GM12878 (cell line): ENCODE measurements around the gene ITGA5. TPM values are rescaled to one million over a fixed set of nuclear protein-coding genes. Genes with fewer than 3 reads are reported as not detected.

ENCODE experiments used
- BHLHE40 ChIP-seq, 2 experiments: fragments of 450-650 bp in 1 of 2; IDR thresholded peaks; 2 replicates each; pipeline ENCODE4 v1.6.1; 2011 to 2017; ENCODE audit warnings: low read depth in 2 of 2, borderline replicate concordance in 1 of 2, improper control_type of control experiment in 1 of 2, low read length in 1 of 2, mild to moderate bottlenecking in 1 of 2
- IKZF1 ChIP-seq: fragments of 450-650 bp; conservative IDR thresholded peaks from 2 replicates; pipeline ENCODE4 v1.6.1; 2017; ENCODE audit warnings: antibody characterized with exemption, mild to moderate bottlenecking
- MEF2B ChIP-seq: fragments of 450-650 bp; IDR thresholded peaks from 2 replicates; pipeline ENCODE4 v1.6.1; 2018; ENCODE audit warnings: mild to moderate bottlenecking, moderate library complexity; ENCODE audit not compliant: partially characterized antibody, poor library complexity, severe bottlenecking
- RELB ChIP-seq: fragments of 450-650 bp; IDR thresholded peaks from 2 replicates; pipeline ENCODE4 v1.6.1; 2017; ENCODE audit warnings: low read depth, mild to moderate bottlenecking, moderate library complexity
- ZNF622 ChIP-seq: fragments of 450-650 bp; IDR thresholded peaks from 2 replicates; pipeline ENCODE4 v1.6.1; 2017; ENCODE audit warnings: mild to moderate bottlenecking, inconsistent platforms
- polyA plus RNA-seq, 11 experiments: library from polyadenylated mRNA; depleted of rRNA in 4 of 11; unstranded in 6 of 11; stranded (reverse) in 5 of 11; fragments of >200 nt; fragmentation: Nextera tagmentation in 4 of 11; fragmentation: Illumina TruSeq in 1 of 11; extraction: Ambion mirVana in 4 of 11; extraction: Trizol in 1 of 11; gene quantifications; 1 replicate in 1 of 11; 2 replicates in 10 of 11; pipeline versions ENCODE4 v1.2.1 to v1.2.3, GENCODE V29; 2011 to 2016; ENCODE audit warnings: inconsistent platforms in 2 of 11, missing spikeins in 2 of 11, low read depth in 1 of 11
- total RNA-seq, 4 experiments: library from RNA; depleted of rRNA in 3 of 4; stranded (reverse); fragments of >200 nt in 3 of 4; fragmentation: Illumina TruSeq in 1 of 4; extraction: Trizol in 1 of 4; gene quantifications; 2 replicates each; pipeline versions ENCODE4 v1.2.1 to v1.2.3, GENCODE V29; 2013 to 2021
- TF ChIP-seq, protein P1 (sequence below): fragments of 450-650 bp; IDR thresholded peaks from 2 replicates; pipeline ENCODE4 v1.6.1; 2017; ENCODE audit warnings: mild to moderate bottlenecking, low read depth, inconsistent platforms; ENCODE audit not compliant: poor library complexity, severe bottlenecking

Gene ITGA5
- total and polyA plus RNA-seq, 10 of the 15 experiments (the other 5 are each of a cell fraction or from before 2014, with no cell fraction given): 0.15 to 22.5 (median 0.61) TPM

DNA sequence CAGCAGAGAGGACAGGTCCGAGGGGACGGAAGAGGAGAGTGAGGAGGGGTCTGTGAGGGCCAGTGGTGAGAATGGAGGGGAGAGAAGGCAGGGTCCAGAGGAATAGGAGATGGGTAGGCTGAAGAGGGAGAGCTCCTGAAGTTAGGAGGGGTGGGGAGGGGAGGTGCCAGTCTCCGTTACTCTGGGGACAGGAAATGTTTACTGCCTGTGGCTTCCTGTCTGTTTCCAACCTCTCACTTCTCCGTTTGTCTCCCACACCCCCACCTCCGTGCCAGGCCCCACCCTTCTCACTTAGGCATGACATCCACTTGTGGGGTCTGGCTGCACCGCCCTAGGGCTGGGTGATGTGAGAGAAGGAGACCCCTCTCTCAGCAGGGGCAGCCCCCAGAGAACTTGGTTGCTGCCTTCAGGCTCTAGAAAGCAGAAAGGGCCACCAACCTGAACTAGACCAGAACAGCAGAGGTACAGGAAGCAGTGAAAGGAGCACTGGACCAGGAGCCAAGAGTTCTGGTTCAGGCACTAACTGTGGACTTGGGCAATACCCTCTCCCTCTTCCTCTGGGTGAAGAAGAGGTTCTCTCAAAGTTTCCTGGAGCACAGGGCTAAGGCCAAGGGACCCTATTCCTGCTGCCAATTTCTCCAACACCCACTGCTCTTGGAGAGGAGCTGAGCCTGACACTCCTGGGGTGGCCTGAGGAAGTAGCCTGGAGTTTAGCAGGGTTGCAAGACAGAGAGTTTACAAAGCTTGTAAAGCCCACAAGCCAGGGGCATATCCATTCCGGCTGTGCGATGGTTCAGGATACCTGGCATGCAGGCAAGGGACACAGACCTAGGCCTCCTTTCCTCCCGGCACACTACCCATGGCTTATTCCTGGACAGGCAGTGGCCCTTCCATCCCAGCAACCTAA lies 5.5 kb downstream of the ITGA5 start (continued):
- TF ChIP-seq RELB (peak; percentile 32; the same call in 1 of the 2 replicates), BHLHE40 (IDR thresholded peaks at IDR 0.05; ENCODE audit: borderline replicate concordance in 1 of 2, low read depth in 2 of 2, low read length in 1 of 2) (0 out of 4 replicates have a peak, but pooled peaks of 1 of the 2 experiments have one; percentile 18), MEF2B (peak; percentile 20), IKZF1 (peak; percentile 81), ZNF622 (no peak)
- TF ChIP-seq, protein P1, sequence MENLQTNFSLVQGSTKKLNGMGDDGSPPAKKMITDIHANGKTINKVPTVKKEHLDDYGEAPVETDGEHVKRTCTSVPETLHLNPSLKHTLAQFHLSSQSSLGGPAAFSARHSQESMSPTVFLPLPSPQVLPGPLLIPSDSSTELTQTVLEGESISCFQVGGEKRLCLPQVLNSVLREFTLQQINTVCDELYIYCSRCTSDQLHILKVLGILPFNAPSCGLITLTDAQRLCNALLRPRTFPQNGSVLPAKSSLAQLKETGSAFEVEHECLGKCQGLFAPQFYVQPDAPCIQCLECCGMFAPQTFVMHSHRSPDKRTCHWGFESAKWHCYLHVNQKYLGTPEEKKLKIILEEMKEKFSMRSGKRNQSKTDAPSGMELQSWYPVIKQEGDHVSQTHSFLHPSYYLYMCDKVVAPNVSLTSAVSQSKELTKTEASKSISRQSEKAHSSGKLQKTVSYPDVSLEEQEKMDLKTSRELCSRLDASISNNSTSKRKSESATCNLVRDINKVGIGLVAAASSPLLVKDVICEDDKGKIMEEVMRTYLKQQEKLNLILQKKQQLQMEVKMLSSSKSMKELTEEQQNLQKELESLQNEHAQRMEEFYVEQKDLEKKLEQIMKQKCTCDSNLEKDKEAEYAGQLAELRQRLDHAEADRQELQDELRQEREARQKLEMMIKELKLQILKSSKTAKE: peak; percentile 39
